ENCODE results near the gene PAK4.
"Not testable (repeated sequence)": the region's sequence is repeated elsewhere in the genome, so short reads cannot be mapped to it uniquely, and the experiment has no call there.

The PAK4 gene

GRCh38 chr19:39130337-39131254, 5.0 kb downstream of the PAK4 start:
- no peak for DNase-seq

GRCh38 chr19:39131255-39131755, 5.7 kb downstream of the PAK4 start:
- DNase-seq, result no peak

GRCh38 chr19:39132344-39132969, 6.9 kb downstream of the PAK4 start:
- DNase-seq, result no peak

- no peak for DNase-seq
These were observed 8.1 kb downstream of the PAK4 start for GRCh38 chr19:39133431-39134270.

GRCh38 chr19:39135701-39136100, 10.1 kb downstream of the PAK4 start:
- DNase-seq, result no peak

- no peak for DNase-seq
These were observed 10.8 kb downstream of the PAK4 start for GRCh38 chr19:39136225-39136940.

GRCh38 chr19:39137131-39137530, 11.5 kb downstream of the PAK4 start:
- no peak for DNase-seq

- DNase-seq, result no peak
These were observed 12.9 kb downstream of the PAK4 start for GRCh38 chr19:39138221-39139211.

GRCh38 chr19:39139305-39139874, 13.8 kb downstream of the PAK4 start:
- no peak for DNase-seq

- DNase-seq, result no peak
These were observed 14.4 kb downstream of the PAK4 start for GRCh38 chr19:39139971-39140453.

- DNase-seq, result no peak
These were observed 15.0 kb downstream of the PAK4 start for GRCh38 chr19:39140594-39140993.

GRCh38 chr19:39141929-39142328, 16.3 kb downstream of the PAK4 start:
- no peak for DNase-seq

GRCh38 chr19:39142630-39143029, 17.0 kb downstream of the PAK4 start:
- DNase-seq, result no peak

- DNase-seq, result not testable (repeated sequence)
These were observed 18.2 kb downstream of the PAK4 start for GRCh38 chr19:39143757-39144289.

- no peak for DNase-seq
These were observed 18.9 kb downstream of the PAK4 start for GRCh38 chr19:39144290-39145071.

- no peak for DNase-seq
These were observed 19.8 kb downstream of the PAK4 start for GRCh38 chr19:39145180-39145953.

GRCh38 chr19:39146091-39146490, 20.5 kb downstream of the PAK4 start:
- DNase-seq, result no peak

GRCh38 chr19:39146686-39147450, 21.3 kb downstream of the PAK4 start:
- DNase-seq, result no peak
